Large intestine (tissue), 3 donors: ENCODE data around the gene KATNBL1. TPM values are rescaled to one million over a fixed set of nuclear protein-coding genes. Genes with fewer than 3 reads are reported as not detected.
"Not testable (repeated sequence)": the region's sequence is repeated elsewhere in the genome, so short reads cannot be mapped to it uniquely, and the experiment has no call there.

Experiments
- DNase-seq, 2 donors: peaks; one replicate each; pipeline versions ENCODE4 v3.0.0 to v3.0.0-alpha.2; 2013
- H3K27ac ChIP-seq: one replicate; pipeline ENCODE4 v1.5.1; 2013; ENCODE audit warnings: low read length
- H3K27me3 ChIP-seq: 2 replicates; pipeline ENCODE4 v1.6.1; 2013; ENCODE audit warnings: low read length; ENCODE audit not compliant: control insufficient read depth, insufficient read depth
- H3K36me3 ChIP-seq: 2 replicates; pipeline ENCODE4 v1.6.1; 2013; ENCODE audit warnings: low read length; ENCODE audit not compliant: control insufficient read depth, insufficient read depth
- H3K4me1 ChIP-seq: one replicate; pipeline ENCODE4 v1.6.1; 2013; ENCODE audit warnings: low read length; ENCODE audit not compliant: control insufficient read depth, insufficient read depth
- H3K4me3 ChIP-seq: one replicate; pipeline ENCODE4 v1.5.1; 2013; ENCODE audit warnings: low read length
- H3K9me3 ChIP-seq: one replicate; pipeline ENCODE4 v1.6.1; 2013; ENCODE audit warnings: mild to moderate bottlenecking, low read depth, low read length, moderate library complexity; ENCODE audit not compliant: control insufficient read depth
- WGBS: methylation state at CpG from one replicate; pipeline ENCODE4 v1.1.5; 2013; ENCODE audit warnings: low lambda C conversion rate; ENCODE audit not compliant: insufficient coverage; 5-methylcytosine and 5-hydroxymethylcytosine counted together
- polyA plus RNA-seq: library from polyadenylated mRNA; unstranded; fragments of 120-200 nt; gene quantifications from one replicate; pipeline ENCODE4 v1.2.1, GENCODE V29; 2013

KATNBL1 gene
- polyA plus RNA-seq, 1 donor, result 59.4 TPM

- not testable (repeated sequence) for H3K4me3 ChIP-seq, H3K27me3 ChIP-seq, H3K27ac ChIP-seq, H3K4me1 ChIP-seq, H3K36me3 ChIP-seq, H3K9me3 ChIP-seq, DNase-seq
- no CpG with 5 or more reads among the region's 12 CpGs for WGBS
Observed at GRCh38 chr15:34121786-34122185, 88.1 kb downstream of the KATNBL1 start.

- H3K4me3 ChIP-seq, H3K9me3 ChIP-seq, H3K4me1 ChIP-seq, H3K27ac ChIP-seq, DNase-seq, H3K36me3 ChIP-seq, H3K27me3 ChIP-seq: not testable (repeated sequence)
- WGBS, result 100% methylated on average over 1 of the region's 2 CpGs
Observed at GRCh38 chr15:34120420-34120819, 89.5 kb downstream of the KATNBL1 start.

GRCh38 chr15:34119291-34119690, 90.6 kb downstream of the KATNBL1 start:
- Histone ChIP-seq H3K4me3 (no peak overlapping the region), H3K27ac (no peak overlapping the region), H3K27me3 (no peaks in the 10 kb centered on the region), H3K4me1 (no peaks in the 10 kb centered on the region), H3K36me3 (no peaks in the 10 kb centered on the region), H3K9me3 (no peaks in the 10 kb centered on the region)
- WGBS, result 88% methylated on average over 3 of the region's 4 CpGs
- no peak for DNase-seq

GRCh38 chr15:34116620-34117019, 93.3 kb downstream of the KATNBL1 start:
- Histone ChIP-seq H3K4me1 (no peaks in the 10 kb centered on the region), H3K9me3 (no peaks in the 10 kb centered on the region), H3K36me3 (no peaks in the 10 kb centered on the region), H3K27me3 (no peaks in the 10 kb centered on the region), H3K4me3 (no peak overlapping the region), H3K27ac (no peak overlapping the region)
- no CpG with 5 or more reads among the region's 2 CpGs for WGBS
- no peak for DNase-seq

GRCh38 chr15:34114739-34115138, 95.2 kb downstream of the KATNBL1 start:
- WGBS, result no CpG with 5 or more reads among the region's 3 CpGs
- Histone ChIP-seq H3K9me3 (no peaks in the 10 kb centered on the region), H3K4me1 (no peaks in the 10 kb centered on the region), H3K36me3 (no peaks in the 10 kb centered on the region), H3K27me3 (no peaks in the 10 kb centered on the region), H3K27ac (no peak overlapping the region), H3K4me3 (no peak overlapping the region)
- no peak for DNase-seq

GRCh38 chr15:34114215-34114614, 95.7 kb downstream of the KATNBL1 start:
- H3K27me3 ChIP-seq, result no peaks in the 10 kb centered on the region
- no peaks in the 10 kb centered on the region for H3K36me3 ChIP-seq
- H3K27ac ChIP-seq, result no peak overlapping the region
- WGBS, result no CpG with 5 or more reads among the region's 2 CpGs
- no peaks in the 10 kb centered on the region for H3K9me3 ChIP-seq
- no peaks in the 10 kb centered on the region for H3K4me1 ChIP-seq
- H3K4me3 ChIP-seq, result no peak overlapping the region
- no peak for DNase-seq

- no peaks in the 10 kb centered on the region for H3K4me1 ChIP-seq
- no peak overlapping the region for H3K27ac ChIP-seq
- H3K9me3 ChIP-seq, result no peaks in the 10 kb centered on the region
- no peaks in the 10 kb centered on the region for H3K36me3 ChIP-seq
- no peak overlapping the region for H3K4me3 ChIP-seq
- no peaks in the 10 kb centered on the region for H3K27me3 ChIP-seq
- no peak for DNase-seq
- WGBS, result no CpG with 5 or more reads among the region's 6 CpGs
Observed at GRCh38 chr15:34111488-34111887, 98.4 kb downstream of the KATNBL1 start.

GRCh38 chr15:34109797-34110663, 99.9 kb downstream of the KATNBL1 start:
- 79% methylated on average over 2 of the region's 5 CpGs for whole genome bisulfite sequencing
- DNase-seq, result no peak
- Histone ChIP-seq H3K27ac (no peak overlapping the region), H3K36me3 (no peaks in the 10 kb centered on the region), H3K9me3 (no peaks in the 10 kb centered on the region), H3K4me1 (no peaks in the 10 kb centered on the region), H3K27me3 (no peaks in the 10 kb centered on the region), H3K4me3 (no peak overlapping the region)

GRCh38 chr15:34107315-34107714, 102.6 kb downstream of the KATNBL1 start:
- Histone ChIP-seq H3K27ac (no peak overlapping the region), H3K4me1 (no peaks in the 10 kb centered on the region), H3K9me3 (no peaks in the 10 kb centered on the region), H3K4me3 (no peak overlapping the region), H3K27me3 (no peaks in the 10 kb centered on the region), H3K36me3 (no peaks in the 10 kb centered on the region)
- no CpG with 5 or more reads among the region's 2 CpGs for WGBS
- DNase-seq, result no peak

- Histone ChIP-seq H3K9me3 (no peaks in the 10 kb centered on the region), H3K27ac (no peak overlapping the region), H3K36me3 (no peaks in the 10 kb centered on the region), H3K4me1 (no peaks in the 10 kb centered on the region), H3K27me3 (no peaks in the 10 kb centered on the region), H3K4me3 (no peak overlapping the region)
- WGBS, result no CpG with 5 or more reads among the region's 1 CpG
- DNase-seq, result no peak
Observed at GRCh38 chr15:34106423-34106822, 103.5 kb downstream of the KATNBL1 start.
